Stimulated activated naive CD8-positive, alpha-beta T cell treated with anti-CD3 and anti-CD28 coated beads, Interleukin-15, amount 100 ng/mL, for 72 hours (primary cell): ENCODE data around the gene SLC29A3.

ENCODE experiments used
- ATAC-seq: fragments of 150-1000 bp; cut with Tn5 transposase; 2 replicates; pipeline ENCODE4 v1.10.0; 2021; ENCODE audit warnings: mild to moderate bottlenecking, moderate library complexity
- DNase-seq, 2 donors: peaks; one replicate each; pipeline ENCODE4 v3.0.0; 2021 to 2022
- H3K27ac Mint-ChIP-seq, 2 donors: one replicate each; pipeline ENCODE4 v1.8.0; 2022; ENCODE audit warnings: mild to moderate bottlenecking in 2 of 2, mixed read lengths in 2 of 2, moderate library complexity in 2 of 2
- H3K27me3 Mint-ChIP-seq: one replicate; pipeline ENCODE4 v1.8.0; 2022; ENCODE audit warnings: mixed read lengths
- H3K4me1 Mint-ChIP-seq: one replicate; pipeline ENCODE4 v1.8.0; 2022; ENCODE audit warnings: mild to moderate bottlenecking, mixed read lengths
- H3K4me3 Mint-ChIP-seq, 2 donors: one replicate each; pipeline ENCODE4 v1.8.0; 2022; ENCODE audit warnings: mild to moderate bottlenecking in 2 of 2, mixed read lengths in 2 of 2, moderate library complexity in 1 of 2
- H3K9me3 Mint-ChIP-seq, 2 donors: one replicate each; pipeline ENCODE4 v1.8.0; 2022; ENCODE audit warnings: mixed read lengths in 2 of 2

Gene SLC29A3

GRCh38 chr10:71321386-71321785, 2.3 kb downstream of the SLC29A3 start:
- H3K27ac Mint-ChIP-seq: no peak overlapping the region
- ATAC-seq (no peak), DNase-seq (no peak)
- no peaks in the 10 kb centered on the region for H3K9me3 Mint-ChIP-seq
- H3K4me1 Mint-ChIP-seq: peaks cover 38% of the 10 kb centered on the region
- H3K27me3 Mint-ChIP-seq: no peaks in the 10 kb centered on the region
- no peak overlapping the region for H3K4me3 Mint-ChIP-seq

GRCh38 chr10:71323407-71323806, 4.3 kb downstream of the SLC29A3 start:
- DNase-seq: no peak

DNA sequence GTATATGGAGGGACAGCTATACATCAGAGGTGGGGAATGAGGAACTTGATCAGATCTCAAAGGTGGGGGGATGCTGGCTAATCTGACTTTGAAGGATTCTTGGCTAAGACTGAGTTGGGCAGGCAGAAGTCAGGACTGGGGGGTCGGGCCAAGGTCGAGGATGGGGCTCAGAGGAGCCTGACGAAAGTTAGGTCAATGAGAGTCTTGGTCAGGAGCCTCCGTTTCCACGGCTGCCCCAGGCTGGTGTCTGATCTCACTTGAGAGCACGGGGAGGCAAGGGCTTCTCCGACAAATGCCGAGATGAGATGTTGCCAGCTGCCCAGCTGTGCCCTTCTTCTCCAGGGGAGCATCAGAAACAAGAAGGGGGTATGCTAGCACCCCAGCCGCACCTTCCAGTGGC, 5.7 kb downstream of the SLC29A3 start:
- no peak for ATAC-seq
- Mint-ChIP-seq H3K4me1 (peaks cover 18% of the 10 kb centered on the region), H3K9me3 (no peaks in the 10 kb centered on the region)

More at GRCh38 chr10:71323407-71323806, 4.3 kb downstream of the SLC29A3 start:
- no peaks in the 10 kb centered on the region for H3K9me3 Mint-ChIP-seq
- peaks cover 28% of the 10 kb centered on the region for H3K4me1 Mint-ChIP-seq
- no peak for ATAC-seq
- H3K27me3 Mint-ChIP-seq: no peaks in the 10 kb centered on the region
- no peak overlapping the region for H3K4me3 Mint-ChIP-seq
- no peak overlapping the region for H3K27ac Mint-ChIP-seq

GRCh38 chr10:71325267-71325666, 6.2 kb downstream of the SLC29A3 start:
- Mint-ChIP-seq H3K27ac (no peak overlapping the region), H3K27me3 (no peaks in the 10 kb centered on the region), H3K4me3 (no peak overlapping the region), H3K9me3 (no peaks in the 10 kb centered on the region), H3K4me1 (peaks cover 13% of the 10 kb centered on the region)
- no peak for ATAC-seq
- no peak for DNase-seq

More for the DNA sequence above, 5.7 kb downstream of the SLC29A3 start:
- Mint-ChIP-seq H3K27me3 (no peaks in the 10 kb centered on the region), H3K27ac (peak overlapping the region; percentile 10 to 67), H3K4me3 (no peak overlapping the region)
- DNase-seq: no peak

GRCh38 chr10:71326464-71326881, 7.4 kb downstream of the SLC29A3 start:
- DNase-seq (no peak), ATAC-seq (no peak)
- peaks cover 7% of the 10 kb centered on the region for H3K4me1 Mint-ChIP-seq
- no peak overlapping the region for H3K27ac Mint-ChIP-seq
- H3K4me3 Mint-ChIP-seq: no peak overlapping the region
- H3K27me3 Mint-ChIP-seq: no peaks in the 10 kb centered on the region
- H3K9me3 Mint-ChIP-seq: no peaks in the 10 kb centered on the region

DNA sequence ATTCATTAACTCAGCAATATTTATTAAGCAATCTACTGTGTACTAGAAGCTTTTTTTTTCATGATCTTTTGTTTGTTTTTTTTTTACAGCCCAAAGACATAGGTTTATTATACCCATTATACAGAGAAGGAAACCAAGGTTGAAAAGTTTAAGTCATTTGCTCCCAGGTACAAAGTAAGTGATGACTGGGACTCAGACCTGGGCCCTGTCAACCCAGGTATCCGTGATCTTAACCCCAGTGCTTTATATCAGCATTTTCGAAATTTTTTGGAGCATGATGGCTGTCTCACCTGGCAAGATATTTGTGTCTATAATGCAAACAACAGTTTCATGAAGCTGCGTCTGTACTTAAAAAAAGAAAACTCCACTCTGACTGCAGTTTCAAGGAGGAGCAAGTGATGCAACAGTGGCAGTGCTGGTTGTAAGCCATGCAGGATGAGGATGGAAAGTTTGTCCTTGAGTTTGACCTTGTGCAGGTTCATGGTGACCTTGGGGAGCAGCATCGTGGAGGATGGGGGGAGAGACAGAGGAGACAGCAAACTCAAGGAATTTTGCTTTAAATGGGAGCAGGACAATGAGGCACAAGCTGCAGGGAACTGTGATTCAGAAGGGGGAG, 11.8 kb downstream of the SLC29A3 start:
- H3K27me3 Mint-ChIP-seq: no peaks in the 10 kb centered on the region
- DNase-seq (no peak), ATAC-seq (no peak)
- no peaks in the 10 kb centered on the region for H3K9me3 Mint-ChIP-seq
- no peaks in the 10 kb centered on the region for H3K4me1 Mint-ChIP-seq
- H3K4me3 Mint-ChIP-seq: no peak overlapping the region
- H3K27ac Mint-ChIP-seq: peak overlapping the region in 1 of 2 donors; percentile 28

GRCh38 chr10:71331736-71332135, 12.7 kb downstream of the SLC29A3 start:
- H3K4me1 Mint-ChIP-seq: no peaks in the 10 kb centered on the region
- ATAC-seq (no peak), DNase-seq (no peak)
- no peaks in the 10 kb centered on the region for H3K9me3 Mint-ChIP-seq
- H3K4me3 Mint-ChIP-seq: no peak overlapping the region
- no peak overlapping the region for H3K27ac Mint-ChIP-seq
- H3K27me3 Mint-ChIP-seq: no peaks in the 10 kb centered on the region

DNA sequence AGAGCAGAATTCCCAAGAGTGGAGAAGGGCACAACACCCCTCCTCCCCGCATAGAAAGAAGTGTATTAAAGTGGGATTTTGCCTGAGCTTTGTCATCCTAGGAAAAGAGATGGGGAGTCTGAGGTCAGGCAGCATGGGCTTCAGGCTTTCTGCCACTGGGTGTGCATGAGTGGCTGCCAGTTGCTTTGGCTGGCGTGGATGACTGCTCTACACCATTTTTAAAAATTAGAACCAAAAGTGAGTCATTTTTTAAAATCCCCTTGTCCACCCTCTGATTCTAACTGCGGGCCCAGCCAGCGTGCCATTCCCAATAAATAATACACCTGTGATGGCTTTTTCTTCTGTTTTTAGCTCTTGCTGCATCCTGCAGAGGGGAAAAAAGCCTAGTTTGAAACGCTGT, 13.4 kb downstream of the SLC29A3 start:
- Mint-ChIP-seq H3K4me3 (no peak overlapping the region), H3K27me3 (no peaks in the 10 kb centered on the region), H3K4me1 (no peaks in the 10 kb centered on the region), H3K9me3 (no peaks in the 10 kb centered on the region), H3K27ac (no peak overlapping the region)
- ATAC-seq: no peak
- no peak for DNase-seq

GRCh38 chr10:71333129-71333887, 14.2 kb downstream of the SLC29A3 start:
- Mint-ChIP-seq H3K27me3 (no peaks in the 10 kb centered on the region), H3K9me3 (no peaks in the 10 kb centered on the region), H3K27ac (peak overlapping the region in 1 of 2 donors; percentile 29), H3K4me3 (no peak overlapping the region), H3K4me1 (no peaks in the 10 kb centered on the region)
- DNase-seq (no peak), ATAC-seq (no peak)

GRCh38 chr10:71334221-71334791, 15.2 kb downstream of the SLC29A3 start:
- H3K9me3 Mint-ChIP-seq: no peaks in the 10 kb centered on the region
- DNase-seq (no peak), ATAC-seq (no peak)
- H3K4me1 Mint-ChIP-seq: no peaks in the 10 kb centered on the region
- H3K4me3 Mint-ChIP-seq: no peak overlapping the region
- no peak overlapping the region for H3K27ac Mint-ChIP-seq
- no peaks in the 10 kb centered on the region for H3K27me3 Mint-ChIP-seq

- no peak for ATAC-seq
- Mint-ChIP-seq H3K4me1 (no peaks in the 10 kb centered on the region), H3K4me3 (no peak overlapping the region), H3K27ac (peak overlapping the region in 1 of 2 donors; percentile 31), H3K9me3 (no peaks in the 10 kb centered on the region), H3K27me3 (no peaks in the 10 kb centered on the region)
- DNase-seq: no peak
These were observed 16.2 kb downstream of the SLC29A3 start for GRCh38 chr10:71335173-71335708.

DNA sequence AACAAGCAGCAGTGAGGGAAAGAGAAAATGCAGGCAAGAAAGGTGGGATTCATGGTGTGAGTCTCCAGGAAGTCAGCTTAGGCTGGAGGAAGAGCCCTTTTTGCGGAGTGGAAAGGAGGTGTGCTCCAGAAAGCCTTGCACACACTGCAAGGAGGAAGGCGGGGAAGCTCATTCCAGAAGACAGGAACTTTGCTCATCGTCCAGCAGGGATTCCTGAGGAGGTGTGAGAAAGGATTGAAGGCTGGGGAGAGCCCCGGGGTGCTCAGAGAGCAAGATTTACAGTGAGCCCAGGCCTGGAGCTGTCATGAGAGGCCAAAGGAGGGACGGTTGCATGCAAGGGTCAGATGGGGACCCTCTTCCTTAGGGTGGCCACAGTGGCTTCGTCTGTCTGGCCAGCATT, 17.6 kb downstream of the SLC29A3 start:
- no peaks in the 10 kb centered on the region for H3K9me3 Mint-ChIP-seq
- H3K4me1 Mint-ChIP-seq: no peaks in the 10 kb centered on the region
- H3K4me3 Mint-ChIP-seq: no peak overlapping the region
- no peaks in the 10 kb centered on the region for H3K27me3 Mint-ChIP-seq
- no peak for ATAC-seq
- no peak for DNase-seq
- H3K27ac Mint-ChIP-seq: no peak overlapping the region

DNA sequence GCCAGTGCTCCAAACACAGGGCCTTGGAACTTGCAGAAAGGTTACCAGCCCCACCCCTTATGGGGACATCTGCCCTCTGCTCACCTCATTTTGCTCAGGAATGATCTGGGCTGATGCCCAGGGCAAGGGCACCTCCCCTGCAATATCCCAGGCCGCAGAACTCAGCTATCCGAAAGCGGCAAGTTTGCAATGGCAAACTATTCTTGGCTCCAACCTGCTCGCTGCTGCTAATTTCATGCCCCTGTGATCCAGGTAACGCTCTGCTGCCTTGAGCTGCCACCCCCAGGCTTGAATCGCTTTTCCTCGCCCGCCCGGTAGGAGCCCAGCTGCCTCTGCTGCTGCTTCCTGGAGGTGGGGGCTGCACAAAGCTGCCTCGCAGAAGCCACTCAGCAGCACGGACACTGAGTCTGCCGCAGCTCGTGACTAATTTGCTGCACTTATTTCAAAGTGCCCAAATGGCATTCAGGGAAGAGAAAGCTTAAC, 18.2 kb downstream of the SLC29A3 start:
- no peaks in the 10 kb centered on the region for H3K9me3 Mint-ChIP-seq
- H3K4me1 Mint-ChIP-seq: no peaks in the 10 kb centered on the region
- no peaks in the 10 kb centered on the region for H3K27me3 Mint-ChIP-seq
- no peak for DNase-seq
- no peak overlapping the region for H3K27ac Mint-ChIP-seq
- ATAC-seq: no peak
- H3K4me3 Mint-ChIP-seq: no peak overlapping the region

- Mint-ChIP-seq H3K4me1 (no peaks in the 10 kb centered on the region), H3K9me3 (no peaks in the 10 kb centered on the region), H3K27ac (no peak overlapping the region), H3K27me3 (no peaks in the 10 kb centered on the region), H3K4me3 (no peak overlapping the region)
- ATAC-seq: no peak
- DNase-seq: no peak
These were observed 19.9 kb downstream of the SLC29A3 start for GRCh38 chr10:71338728-71339495.

GRCh38 chr10:71339796-71340589, 20.9 kb downstream of the SLC29A3 start:
- DNase-seq: no peak
- H3K4me3 Mint-ChIP-seq: no peak overlapping the region
- H3K4me1 Mint-ChIP-seq: no peaks in the 10 kb centered on the region
- no peak for ATAC-seq
- no peaks in the 10 kb centered on the region for H3K27me3 Mint-ChIP-seq
- no peaks in the 10 kb centered on the region for H3K9me3 Mint-ChIP-seq
- H3K27ac Mint-ChIP-seq: no peak overlapping the region
